Measurements from ENCODE around the gene HTR4. TPM values are rescaled to one million over a fixed set of nuclear protein-coding genes. Genes with fewer than 3 reads are reported as not detected.

The HTR4 gene
- total RNA-seq, 1 donor from 2014 or later = 0.99 TPM

DNA sequence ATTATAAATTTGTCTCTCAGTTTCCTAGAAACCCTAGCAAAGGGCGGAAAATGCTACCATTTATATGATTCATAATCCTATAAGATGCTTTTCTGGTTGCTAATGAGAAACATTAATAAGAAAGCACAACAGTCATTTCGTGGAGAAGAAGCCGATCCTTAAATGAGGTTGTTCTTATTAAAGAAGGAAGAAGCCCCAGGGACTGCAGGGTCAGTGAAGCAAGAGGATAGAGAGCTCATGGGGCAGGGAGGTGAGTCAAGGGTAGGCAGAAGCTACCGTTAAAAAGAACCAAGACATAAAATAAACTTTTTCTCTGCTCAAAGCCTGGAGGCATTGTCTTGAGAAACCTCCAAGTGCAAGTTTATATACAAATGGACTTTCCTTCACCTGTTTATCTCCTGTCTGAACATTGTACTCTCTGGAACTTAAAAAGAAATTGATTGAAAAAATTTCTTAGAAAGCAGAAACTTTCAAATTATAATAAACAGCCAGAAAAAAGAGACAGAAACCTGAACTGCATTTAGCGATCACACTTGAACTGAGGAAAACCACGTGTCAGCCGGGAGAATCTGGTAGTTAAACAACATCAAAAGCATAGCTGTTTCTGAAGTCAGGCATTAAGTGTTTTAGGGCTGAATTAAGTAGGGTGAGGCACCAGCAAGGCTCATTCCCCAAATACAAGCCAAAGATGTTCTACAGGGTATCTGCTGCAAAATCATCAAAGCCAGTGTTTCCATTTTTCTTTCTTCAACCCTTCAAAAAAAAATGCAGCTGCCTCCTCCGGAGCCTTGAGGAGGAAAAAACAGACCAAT lies 21.9 kb downstream of the HTR4 start:
- H3K4me3 ChIP-seq = no peak overlapping the region
- no peak for DNase-seq
- H3K36me3 ChIP-seq = no peaks in the 10 kb centered on the region
- TF ChIP-seq CTCF (IDR thresholded peaks at IDR 0.05; ENCODE audit: borderline replicate concordance) = no peak
- no peaks in the 10 kb centered on the region for H3K27me3 ChIP-seq (ENCODE audit: low read depth)
- no peak overlapping the region for H3K27ac ChIP-seq (replicated peaks)
- H3K4me1 ChIP-seq = no peaks in the 10 kb centered on the region
- H3K9me3 ChIP-seq (replicated peaks) = no peaks in the 10 kb centered on the region
- intact Hi-C loops (cut with micrococcal nuclease) = no loop called here

DNA sequence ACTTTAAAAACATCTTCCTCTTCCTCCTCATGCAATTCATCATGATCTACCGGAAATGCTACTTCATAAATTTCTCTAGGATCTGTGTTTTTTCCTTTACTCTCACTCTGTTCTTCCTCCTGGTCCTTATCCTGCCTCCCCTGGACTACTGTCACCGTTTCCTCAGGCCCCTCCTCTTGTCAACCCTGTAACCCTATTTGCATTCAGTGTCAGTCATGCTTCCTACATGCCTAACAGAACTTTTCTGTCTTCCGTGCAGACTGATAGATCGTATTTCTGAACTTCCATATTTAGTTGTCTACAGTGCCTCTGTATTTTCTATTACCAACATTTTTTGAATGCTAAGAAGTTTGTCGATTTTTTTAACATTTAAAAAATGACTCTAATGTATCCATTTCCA lies 27.3 kb downstream of the HTR4 start:
- H3K4me1 ChIP-seq = no peaks in the 10 kb centered on the region
- DNase-seq = no peak
- no peaks in the 10 kb centered on the region for H3K36me3 ChIP-seq
- H3K27ac ChIP-seq (replicated peaks) = no peak overlapping the region
- no peak for TF ChIP-seq CTCF (IDR thresholded peaks at IDR 0.05; ENCODE audit: borderline replicate concordance)
- intact Hi-C loops (cut with micrococcal nuclease) = no loop called here
- H3K9me3 ChIP-seq (replicated peaks) = no peaks in the 10 kb centered on the region
- no peaks in the 10 kb centered on the region for H3K27me3 ChIP-seq (ENCODE audit: low read depth)
- H3K4me3 ChIP-seq = no peak overlapping the region

DNA sequence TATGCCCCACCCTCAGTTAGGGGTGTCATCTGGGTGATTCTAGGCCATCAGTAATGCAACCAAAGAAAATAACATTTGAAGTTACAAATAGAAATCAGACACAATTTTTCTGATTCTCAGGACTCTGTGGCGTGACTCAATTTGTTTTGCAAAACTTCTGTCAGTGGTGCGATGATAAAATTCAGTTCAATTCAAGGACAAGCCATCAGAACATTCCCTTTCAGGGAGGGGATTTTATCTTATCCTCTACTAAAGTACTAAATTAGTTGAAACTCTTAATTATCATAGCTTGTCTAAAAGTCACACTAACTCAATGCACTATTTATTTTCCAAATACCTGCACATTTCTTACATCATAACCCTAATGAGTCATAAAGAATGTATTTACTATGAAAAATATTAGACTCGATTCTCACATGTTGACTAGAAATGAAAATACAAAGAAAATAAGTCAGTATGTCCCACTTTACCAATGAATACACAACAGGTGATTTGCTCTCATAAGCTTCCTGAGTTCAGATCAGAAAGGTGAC lies 28.2 kb downstream of the HTR4 start:
- no peak overlapping the region for H3K27ac ChIP-seq (replicated peaks)
- H3K9me3 ChIP-seq (replicated peaks) = no peaks in the 10 kb centered on the region
- no peaks in the 10 kb centered on the region for H3K27me3 ChIP-seq (ENCODE audit: low read depth)
- no peak for DNase-seq
- TF ChIP-seq CTCF (IDR thresholded peaks at IDR 0.05; ENCODE audit: borderline replicate concordance) = no peak
- intact Hi-C loops (cut with micrococcal nuclease) = no loop called here
- H3K4me3 ChIP-seq = no peak overlapping the region
- no peaks in the 10 kb centered on the region for H3K4me1 ChIP-seq
- no peaks in the 10 kb centered on the region for H3K36me3 ChIP-seq

DNA sequence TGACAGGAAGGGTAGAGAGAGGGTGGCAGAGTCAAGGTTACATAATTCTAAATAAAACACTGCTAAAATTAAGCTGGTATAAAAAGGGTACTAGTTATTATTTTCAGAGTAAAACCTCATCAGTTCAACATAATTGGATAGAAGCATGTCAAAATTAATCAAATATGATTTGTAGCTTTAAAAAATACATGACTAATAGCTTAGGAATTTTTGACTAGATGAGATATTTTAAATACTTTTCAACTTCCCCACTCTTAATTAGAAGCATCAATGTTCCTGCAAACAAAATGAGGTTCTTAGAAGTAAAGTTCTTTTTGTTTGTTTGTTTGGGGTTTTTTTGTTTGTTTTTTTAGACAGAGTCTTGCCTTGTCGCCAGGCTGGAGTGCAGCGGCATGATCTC lies 29.1 kb downstream of the HTR4 start:
- Histone ChIP-seq H3K4me3 (no peak overlapping the region), H3K36me3 (no peaks in the 10 kb centered on the region), H3K9me3 (replicated peaks) (no peaks in the 10 kb centered on the region), H3K4me1 (no peaks in the 10 kb centered on the region), H3K27me3 (ENCODE audit: low read depth) (no peaks in the 10 kb centered on the region), H3K27ac (replicated peaks) (no peak overlapping the region)
- DNase-seq = no peak
- intact Hi-C loops (cut with micrococcal nuclease) = no loop called here
- no peak for TF ChIP-seq CTCF (IDR thresholded peaks at IDR 0.05; ENCODE audit: borderline replicate concordance)

- H3K9me3 ChIP-seq (replicated peaks) = no peaks in the 10 kb centered on the region
- no peak overlapping the region for H3K27ac ChIP-seq (replicated peaks)
- intact Hi-C loops (cut with micrococcal nuclease) = no loop called here
- H3K27me3 ChIP-seq (ENCODE audit: low read depth) = no peaks in the 10 kb centered on the region
- no peak for DNase-seq
- H3K4me1 ChIP-seq = no peaks in the 10 kb centered on the region
- TF ChIP-seq CTCF (IDR thresholded peaks at IDR 0.05; ENCODE audit: borderline replicate concordance) = no peak
- no peak overlapping the region for H3K4me3 ChIP-seq
- no peaks in the 10 kb centered on the region for H3K36me3 ChIP-seq
These were observed 30.6 kb downstream of the HTR4 start for GRCh38 chr5:148623741-148624140.

Measured in left ventricle myocardium inferior (tissue), 1 donor.